Measurements from ENCODE around the gene TPPP2. TPM values are rescaled to one million over a fixed set of nuclear protein-coding genes. Genes with fewer than 3 reads are reported as not detected.

The TPPP2 gene
- polyA plus RNA-seq, 1 of the 3 experiments (the other 2 are of a cell fraction) = not detected

- no peaks in the 10 kb centered on the region for H3F3A ChIP-seq (replicated peaks; ENCODE audit: insufficient read depth)
- no peaks in the 10 kb centered on the region for H3K36me3 ChIP-seq (replicated peaks in 1 of 2; ENCODE audit: control insufficient read depth in 1 of 2, insufficient read depth in 2 of 2, low read length in 1 of 2)
- ChIA-PET CTCF (interaction anchor here (1.2 to 2.1 kb wide), 3 partner anchors 16 to 48 kb away, joined by 4 to 8 read pairs (median 6); no protein-coding TSS in a partner anchor), POLR2A (no interaction called here)
- DNase-seq = no peak
- H3K27ac ChIP-seq (ENCODE audit: low read depth in 2 of 2, low read length in 1 of 2) = no peak overlapping the region
- no peak overlapping the region for H3K9ac ChIP-seq
- 84% methylated on average over 10 of the region's 10 CpGs for WGBS (ENCODE audit: low lambda C conversion rate)
- no peak overlapping the region for H3K4me2 ChIP-seq
- no peaks in the 10 kb centered on the region for H3K79me2 ChIP-seq (ENCODE audit: insufficient read depth)
- no peak overlapping the region for H2AFZ ChIP-seq (ENCODE audit: low read depth)
- no peaks in the 10 kb centered on the region for H3K9me3 ChIP-seq
- no peaks in the 10 kb centered on the region for H3K4me1 ChIP-seq (ENCODE audit: control insufficient read depth in 1 of 2, insufficient read depth in 2 of 2, low read depth in 1 of 2, low read length in 1 of 2)
- H3K4me3 ChIP-seq (ENCODE audit: low read depth in 2 of 2, low read length in 1 of 2) = no peak overlapping the region
- no peaks in the 10 kb centered on the region for H3K9me2 ChIP-seq
- H3K27me3 ChIP-seq (ENCODE audit: insufficient read depth) = no peaks in the 10 kb centered on the region
- no peaks in the 10 kb centered on the region for H4K20me1 ChIP-seq (ENCODE audit: insufficient read depth)
- no peak for TF ChIP-seq SIN3A (IDR thresholded peaks at IDR 0.05; ENCODE audit: borderline replicate concordance, low read depth, low read length)
- TF ChIP-seq JUND (IDR thresholded peaks at IDR 0.05) = no peak
- no peak for TF ChIP-seq YY1 (IDR thresholded peaks at IDR 0.05; ENCODE audit: low read depth)
- TF ChIP-seq RAD21 (IDR thresholded peaks at IDR 0.05; ENCODE audit: low read length) = no peak
- no peak for TF ChIP-seq GATA2 (CRISPR knock-in tag; IDR thresholded peaks at IDR 0.05)
- no peak for TF ChIP-seq IRF3 (IDR thresholded peaks at IDR 0.05; ENCODE audit: low read depth, low read length)
- TF ChIP-seq TCF12 (IDR thresholded peaks at IDR 0.05) = no peak
- no peak for TF ChIP-seq REST (IDR thresholded peaks at IDR 0.05; ENCODE audit: low read depth, low read length)
- TF ChIP-seq ELF1 (IDR thresholded peaks at IDR 0.05) = no peak
- no peak for TF ChIP-seq CHD2 (IDR thresholded peaks at IDR 0.05; ENCODE audit: low read length, partially characterized antibody)
- TF ChIP-seq EP300 (IDR thresholded peaks at IDR 0.05; ENCODE audit: borderline replicate concordance in 1 of 2, low read depth in 1 of 2, low read length in 1 of 2) = no peak
- TF ChIP-seq USF1 (IDR thresholded peaks at IDR 0.05; ENCODE audit: borderline replicate concordance, low read depth) = no peak
- no peak for TF ChIP-seq PBX3 (IDR thresholded peaks at IDR 0.05)
- no peak for TF ChIP-seq RXRA (IDR thresholded peaks at IDR 0.05; ENCODE audit: borderline replicate concordance, low read depth)
- no peak for TF ChIP-seq TAF1 (IDR thresholded peaks at IDR 0.05; ENCODE audit: borderline replicate concordance, low read depth, low read length)
- TF ChIP-seq MAX (IDR thresholded peaks at IDR 0.05; ENCODE audit: low read depth) = no peak
- TF ChIP-seq GABPA (IDR thresholded peaks at IDR 0.05; ENCODE audit: low read depth) = no peak
- no peak for TF ChIP-seq CTCF (IDR thresholded peaks at IDR 0.05)
- no peak for TF ChIP-seq RCOR1 (IDR thresholded peaks at IDR 0.05; ENCODE audit: low read length)
- TF ChIP-seq TEAD4 (IDR thresholded peaks at IDR 0.05; ENCODE audit: borderline replicate concordance, insufficient read depth) = no peak
Observed at GRCh38 chr14:21056520-21057163, 26.6 kb downstream of the TPPP2 start.
